ENCODE results near the gene MAP4K5.

The MAP4K5 gene

GRCh38 chr14:50396631-50397389 lies 135.6 kb downstream of the MAP4K5 start, which contains the start of gene CDKL1:
Gene CDKL1 (minus strand): TSS chr14:50396881. CDS start chr14:50395868, 1,013 bp downstream.
- Mint-ChIP-seq H3K27me3 (ENCODE audit: low read depth) (peaks cover 8% of the 10 kb centered on the region), H3K27ac (peak within 1 kb of the TSS; percentile 83 to 96 (median 90)), H3K9me3 (no peaks in the 10 kb centered on the region), H3K4me3 (peak within 1 kb of the TSS; percentile 81 to 94 (median 94)), H3K36me3 (ENCODE audit: low read depth) (no peaks in the 10 kb centered on the region), H3K4me1 (peaks cover 31% of the 10 kb centered on the region)
- no peak for TF ChIP-seq CTCF (IDR thresholded peaks at IDR 0.05; ENCODE audit: unreplicated experiment in 3 of 3)

- peaks cover 30% of the 10 kb centered on the region for H3K4me1 Mint-ChIP-seq
- H3K36me3 Mint-ChIP-seq (ENCODE audit: low read depth) = no peaks in the 10 kb centered on the region
- peaks cover 8% of the 10 kb centered on the region for H3K27me3 Mint-ChIP-seq (ENCODE audit: low read depth)
- H3K27ac Mint-ChIP-seq = peak overlapping the region in 1 of 3 experiments; percentile 73
- peak overlapping the region; percentile 81 to 94 (median 94) for H3K4me3 Mint-ChIP-seq
- no peak for TF ChIP-seq CTCF (IDR thresholded peaks at IDR 0.05; ENCODE audit: unreplicated experiment in 3 of 3)
- H3K9me3 Mint-ChIP-seq = no peaks in the 10 kb centered on the region
These were observed 136.9 kb downstream of the MAP4K5 start for GRCh38 chr14:50395448-50395847.

- peaks cover 8% of the 10 kb centered on the region for H3K27me3 Mint-ChIP-seq (ENCODE audit: low read depth)
- no peaks in the 10 kb centered on the region for H3K9me3 Mint-ChIP-seq
- peak overlapping the region in 2 of 3 experiments; percentile 94 for H3K4me3 Mint-ChIP-seq
- no peak overlapping the region for H3K27ac Mint-ChIP-seq
- peaks cover 22% of the 10 kb centered on the region for H3K4me1 Mint-ChIP-seq
- no peaks in the 10 kb centered on the region for H3K36me3 Mint-ChIP-seq (ENCODE audit: low read depth)
- no peak for TF ChIP-seq CTCF (IDR thresholded peaks at IDR 0.05; ENCODE audit: unreplicated experiment in 3 of 3)
These were observed 137.7 kb downstream of the MAP4K5 start for GRCh38 chr14:50394713-50395112.

GRCh38 chr14:50389668-50390441 lies 142.5 kb downstream of the MAP4K5 start:
- H3K36me3 Mint-ChIP-seq (ENCODE audit: low read depth) = no peaks in the 10 kb centered on the region
- H3K9me3 Mint-ChIP-seq = no peaks in the 10 kb centered on the region

GRCh38 chr14:50388256-50388931 lies 144.0 kb downstream of the MAP4K5 start:
- TF ChIP-seq CTCF (IDR thresholded peaks at IDR 0.05; ENCODE audit: unreplicated experiment in 3 of 3) = no peak
- H3K4me3 Mint-ChIP-seq = no peak overlapping the region
- no peaks in the 10 kb centered on the region for H3K27me3 Mint-ChIP-seq (ENCODE audit: low read depth)
- no peak overlapping the region for H3K27ac Mint-ChIP-seq
- peaks cover 12% of the 10 kb centered on the region for H3K4me1 Mint-ChIP-seq
- H3K36me3 Mint-ChIP-seq (ENCODE audit: low read depth) = no peaks in the 10 kb centered on the region
- H3K9me3 Mint-ChIP-seq = no peaks in the 10 kb centered on the region

More at GRCh38 chr14:50389668-50390441, 142.5 kb downstream of the MAP4K5 start:
- Mint-ChIP-seq H3K4me3 (no peak overlapping the region), H3K27me3 (ENCODE audit: low read depth) (no peaks in the 10 kb centered on the region), H3K4me1 (peaks cover 5% of the 10 kb centered on the region), H3K27ac (peak overlapping the region in 1 of 3 experiments; percentile 41)
- no peak for TF ChIP-seq CTCF (IDR thresholded peaks at IDR 0.05; ENCODE audit: unreplicated experiment in 3 of 3)

Measured in nephron (organoid).